ENCODE measurements around the gene PRDM4.
A peak's percentile ranks its signal among the peaks of the same experiment; 100 is the strongest.

PRDM4 gene

DNA sequence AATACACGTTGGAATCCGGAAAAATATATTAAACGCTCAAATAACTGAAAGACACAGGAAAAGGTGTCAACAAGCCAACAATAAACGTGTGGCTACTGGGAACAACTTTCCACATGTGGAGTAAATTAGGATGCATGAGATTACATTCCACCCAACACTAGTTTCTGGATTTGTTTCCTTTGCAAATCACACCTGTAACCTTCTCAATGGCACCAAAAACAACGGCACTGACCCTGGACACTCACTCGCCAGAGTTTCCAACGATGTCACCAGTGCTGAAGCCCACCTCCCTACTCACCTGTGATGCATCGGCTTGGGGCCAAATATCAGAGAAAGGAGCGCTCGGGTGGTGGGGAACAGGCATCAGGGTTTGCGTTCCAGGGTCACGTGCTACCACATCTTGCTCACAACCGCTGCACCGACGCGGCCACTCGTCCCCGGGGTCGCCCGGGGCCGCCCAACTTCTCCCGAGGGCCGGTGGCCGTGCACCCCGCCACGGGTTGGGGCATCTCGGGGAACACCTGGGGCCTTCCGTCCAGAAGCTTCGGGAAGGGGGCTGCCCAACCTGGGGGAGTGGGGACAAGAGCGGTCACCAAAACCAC, 629 bp downstream of the PRDM4 start (continued):
- TF ChIP-seq, protein P1, sequence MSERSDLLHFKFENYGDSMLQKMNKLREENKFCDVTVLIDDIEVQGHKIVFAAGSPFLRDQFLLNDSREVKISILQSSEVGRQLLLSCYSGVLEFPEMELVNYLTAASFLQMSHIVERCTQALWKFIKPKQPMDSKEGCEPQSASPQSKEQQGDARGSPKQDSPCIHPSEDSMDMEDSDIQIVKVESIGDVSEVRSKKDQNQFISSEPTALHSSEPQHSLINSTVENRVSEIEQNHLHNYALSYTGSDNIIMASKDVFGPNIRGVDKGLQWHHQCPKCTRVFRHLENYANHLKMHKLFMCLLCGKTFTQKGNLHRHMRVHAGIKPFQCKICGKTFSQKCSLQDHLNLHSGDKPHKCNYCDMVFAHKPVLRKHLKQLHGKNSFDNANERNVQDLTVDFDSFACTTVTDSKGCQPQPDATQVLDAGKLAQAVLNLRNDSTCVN (tag by site-specific recombination; optimal IDR thresholded peaks at IDR 0.05): peak; percentile 71

DNA sequence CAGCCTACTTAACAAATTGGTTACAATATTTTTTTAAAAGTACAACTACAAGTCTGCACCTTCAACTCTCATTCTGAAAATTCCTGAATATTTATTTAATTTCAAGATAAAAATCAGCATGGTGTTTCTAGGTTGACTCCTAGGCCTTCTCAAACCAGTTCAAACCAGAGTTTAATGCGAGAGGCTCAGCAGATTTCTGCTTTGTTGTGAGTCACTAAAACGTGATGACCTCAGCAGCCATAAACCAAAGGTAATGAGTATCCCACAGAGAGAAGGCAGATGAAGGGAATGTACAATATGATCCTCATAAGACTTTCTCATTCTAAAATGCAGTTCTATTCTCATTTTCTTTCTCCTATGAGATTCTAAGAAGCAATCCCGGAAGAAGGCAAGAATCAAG, 1.5 kb downstream of the PRDM4 start:
- Histone ChIP-seq H3K27ac (ENCODE audit: extremely low read depth, low read depth, low read length) (peak overlapping the region; percentile 92), H3K4me3 (ENCODE audit: low read depth, low read length) (peak overlapping the region; percentile 80), H3K36me3 (ENCODE audit: control insufficient read depth in 2 of 2, insufficient read depth in 1 of 2, low read length in 2 of 2) (peaks cover 41 to 47% of the 10 kb centered on the region in 2 experiments), H3K9me3 (ENCODE audit: control insufficient read depth, insufficient read depth, low read depth, low read length) (no peaks in the 10 kb centered on the region), H3K4me1 (ENCODE audit: control insufficient read depth, insufficient read depth, low read length) (peaks cover 6% of the 10 kb centered on the region)
- ChIA-PET CTCF (interaction anchor here (0.6 to 1.4 kb wide), 6 partner anchors 13 to 665 kb away, joined by 3 to 5 read pairs (median 3); no protein-coding TSS in a partner anchor), POLR2A (interaction anchor here (0.6 kb wide), 1 partner anchor 184 kb away, joined by 3 read pairs; no protein-coding TSS in a partner anchor)
- TF ChIP-seq ZNF529 (tag by site-specific recombination; IDR thresholded peaks at IDR 0.05; ENCODE audit: insufficient replicate concordance) (no peak), MEIS1 (CRISPR knock-in tag; IDR thresholded peaks at IDR 0.05; ENCODE audit: borderline replicate concordance) (no peak), ZNF132 (tag by site-specific recombination; IDR thresholded peaks at IDR 0.05; ENCODE audit: borderline replicate concordance) (no peak), ZEB2 (tag by site-specific recombination; IDR thresholded peaks at IDR 0.05) (peak; percentile 87), KLF8 (tag by site-specific recombination; IDR thresholded peaks at IDR 0.05) (0 out of 2 replicates have a peak, but pooled peaks have one; percentile 40), ZNF23 (tag by site-specific recombination; IDR thresholded peaks at IDR 0.05; ENCODE audit: borderline replicate concordance) (no peak), ZSCAN30 (tag by site-specific recombination; IDR thresholded peaks at IDR 0.05) (peak; percentile 42; the same call in 1 of the 2 replicates), PRDM1 (tag by site-specific recombination; IDR thresholded peaks at IDR 0.05) (peak; percentile 94), ZNF596 (tag by site-specific recombination; IDR thresholded peaks at IDR 0.05) (0 out of 2 replicates have a peak, but pooled peaks have one; percentile 43), FEZF1 (tag by site-specific recombination; IDR thresholded peaks at IDR 0.05) (peak; percentile 38; the same call in 1 of the 2 replicates), ZNF629 (tag by site-specific recombination; IDR thresholded peaks at IDR 0.05) (peak; percentile 93), GLI2 (tag by site-specific recombination; IDR thresholded peaks at IDR 0.05; ENCODE audit: borderline replicate concordance, low read depth) (no peak), ZBTB20 (tag by site-specific recombination; IDR thresholded peaks at IDR 0.05) (0 out of 2 replicates have a peak, but pooled peaks have one; percentile 24)
- TF ChIP-seq, protein P2, sequence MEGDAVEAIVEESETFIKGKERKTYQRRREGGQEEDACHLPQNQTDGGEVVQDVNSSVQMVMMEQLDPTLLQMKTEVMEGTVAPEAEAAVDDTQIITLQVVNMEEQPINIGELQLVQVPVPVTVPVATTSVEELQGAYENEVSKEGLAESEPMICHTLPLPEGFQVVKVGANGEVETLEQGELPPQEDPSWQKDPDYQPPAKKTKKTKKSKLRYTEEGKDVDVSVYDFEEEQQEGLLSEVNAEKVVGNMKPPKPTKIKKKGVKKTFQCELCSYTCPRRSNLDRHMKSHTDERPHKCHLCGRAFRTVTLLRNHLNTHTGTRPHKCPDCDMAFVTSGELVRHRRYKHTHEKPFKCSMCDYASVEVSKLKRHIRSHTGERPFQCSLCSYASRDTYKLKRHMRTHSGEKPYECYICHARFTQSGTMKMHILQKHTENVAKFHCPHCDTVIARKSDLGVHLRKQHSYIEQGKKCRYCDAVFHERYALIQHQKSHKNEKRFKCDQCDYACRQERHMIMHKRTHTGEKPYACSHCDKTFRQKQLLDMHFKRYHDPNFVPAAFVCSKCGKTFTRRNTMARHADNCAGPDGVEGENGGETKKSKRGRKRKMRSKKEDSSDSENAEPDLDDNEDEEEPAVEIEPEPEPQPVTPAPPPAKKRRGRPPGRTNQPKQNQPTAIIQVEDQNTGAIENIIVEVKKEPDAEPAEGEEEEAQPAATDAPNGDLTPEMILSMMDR (tag by site-specific recombination; IDR thresholded peaks at IDR 0.05): no peak
- TF ChIP-seq, protein P3, sequence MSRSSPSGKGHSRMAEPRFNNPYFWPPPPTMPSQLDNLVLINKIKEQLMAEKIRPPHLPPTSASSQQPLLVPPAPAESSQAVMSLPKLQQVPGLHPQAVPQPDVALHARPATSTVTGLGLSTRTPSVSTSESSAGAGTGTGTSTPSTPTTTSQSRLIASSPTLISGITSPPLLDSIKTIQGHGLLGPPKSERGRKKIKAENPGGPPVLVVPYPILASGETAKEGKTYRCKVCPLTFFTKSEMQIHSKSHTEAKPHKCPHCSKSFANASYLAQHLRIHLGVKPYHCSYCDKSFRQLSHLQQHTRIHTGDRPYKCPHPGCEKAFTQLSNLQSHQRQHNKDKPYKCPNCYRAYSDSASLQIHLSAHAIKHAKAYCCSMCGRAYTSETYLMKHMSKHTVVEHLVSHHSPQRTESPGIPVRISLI (tag by site-specific recombination; IDR thresholded peaks at IDR 0.05): no peak
- TF ChIP-seq, protein P4, sequence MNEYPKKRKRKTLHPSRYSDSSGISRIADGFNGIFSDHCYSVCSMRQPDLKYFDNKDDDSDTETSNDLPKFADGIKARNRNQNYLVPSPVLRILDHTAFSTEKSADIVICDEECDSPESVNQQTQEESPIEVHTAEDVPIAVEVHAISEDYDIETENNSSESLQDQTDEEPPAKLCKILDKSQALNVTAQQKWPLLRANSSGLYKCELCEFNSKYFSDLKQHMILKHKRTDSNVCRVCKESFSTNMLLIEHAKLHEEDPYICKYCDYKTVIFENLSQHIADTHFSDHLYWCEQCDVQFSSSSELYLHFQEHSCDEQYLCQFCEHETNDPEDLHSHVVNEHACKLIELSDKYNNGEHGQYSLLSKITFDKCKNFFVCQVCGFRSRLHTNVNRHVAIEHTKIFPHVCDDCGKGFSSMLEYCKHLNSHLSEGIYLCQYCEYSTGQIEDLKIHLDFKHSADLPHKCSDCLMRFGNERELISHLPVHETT (tag by site-specific recombination; IDR thresholded peaks at IDR 0.05): peak; percentile 57; the same call in 1 of the 2 replicates
- TF ChIP-seq, protein P5, sequence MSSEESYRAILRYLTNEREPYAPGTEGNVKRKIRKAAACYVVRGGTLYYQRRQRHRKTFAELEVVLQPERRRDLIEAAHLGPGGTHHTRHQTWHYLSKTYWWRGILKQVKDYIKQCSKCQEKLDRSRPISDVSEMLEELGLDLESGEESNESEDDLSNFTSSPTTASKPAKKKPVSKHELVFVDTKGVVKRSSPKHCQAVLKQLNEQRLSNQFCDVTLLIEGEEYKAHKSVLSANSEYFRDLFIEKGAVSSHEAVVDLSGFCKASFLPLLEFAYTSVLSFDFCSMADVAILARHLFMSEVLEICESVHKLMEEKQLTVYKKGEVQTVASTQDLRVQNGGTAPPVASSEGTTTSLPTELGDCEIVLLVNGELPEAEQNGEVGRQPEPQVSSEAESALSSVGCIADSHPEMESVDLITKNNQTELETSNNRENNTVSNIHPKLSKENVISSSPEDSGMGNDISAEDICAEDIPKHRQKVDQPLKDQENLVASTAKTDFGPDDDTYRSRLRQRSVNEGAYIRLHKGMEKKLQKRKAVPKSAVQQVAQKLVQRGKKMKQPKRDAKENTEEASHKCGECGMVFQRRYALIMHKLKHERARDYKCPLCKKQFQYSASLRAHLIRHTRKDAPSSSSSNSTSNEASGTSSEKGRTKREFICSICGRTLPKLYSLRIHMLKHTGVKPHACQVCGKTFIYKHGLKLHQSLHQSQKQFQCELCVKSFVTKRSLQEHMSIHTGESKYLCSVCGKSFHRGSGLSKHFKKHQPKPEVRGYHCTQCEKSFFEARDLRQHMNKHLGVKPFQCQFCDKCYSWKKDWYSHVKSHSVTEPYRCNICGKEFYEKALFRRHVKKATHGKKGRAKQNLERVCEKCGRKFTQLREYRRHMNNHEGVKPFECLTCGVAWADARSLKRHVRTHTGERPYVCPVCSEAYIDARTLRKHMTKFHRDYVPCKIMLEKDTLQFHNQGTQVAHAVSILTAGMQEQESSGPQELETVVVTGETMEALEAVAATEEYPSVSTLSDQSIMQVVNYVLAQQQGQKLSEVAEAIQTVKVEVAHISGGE (tag by site-specific recombination; conservative IDR thresholded peaks at IDR 0.05; ENCODE audit: low read depth): 0 out of 2 replicates have a peak, but pooled peaks have one; percentile 4
- TF ChIP-seq, protein P6, sequence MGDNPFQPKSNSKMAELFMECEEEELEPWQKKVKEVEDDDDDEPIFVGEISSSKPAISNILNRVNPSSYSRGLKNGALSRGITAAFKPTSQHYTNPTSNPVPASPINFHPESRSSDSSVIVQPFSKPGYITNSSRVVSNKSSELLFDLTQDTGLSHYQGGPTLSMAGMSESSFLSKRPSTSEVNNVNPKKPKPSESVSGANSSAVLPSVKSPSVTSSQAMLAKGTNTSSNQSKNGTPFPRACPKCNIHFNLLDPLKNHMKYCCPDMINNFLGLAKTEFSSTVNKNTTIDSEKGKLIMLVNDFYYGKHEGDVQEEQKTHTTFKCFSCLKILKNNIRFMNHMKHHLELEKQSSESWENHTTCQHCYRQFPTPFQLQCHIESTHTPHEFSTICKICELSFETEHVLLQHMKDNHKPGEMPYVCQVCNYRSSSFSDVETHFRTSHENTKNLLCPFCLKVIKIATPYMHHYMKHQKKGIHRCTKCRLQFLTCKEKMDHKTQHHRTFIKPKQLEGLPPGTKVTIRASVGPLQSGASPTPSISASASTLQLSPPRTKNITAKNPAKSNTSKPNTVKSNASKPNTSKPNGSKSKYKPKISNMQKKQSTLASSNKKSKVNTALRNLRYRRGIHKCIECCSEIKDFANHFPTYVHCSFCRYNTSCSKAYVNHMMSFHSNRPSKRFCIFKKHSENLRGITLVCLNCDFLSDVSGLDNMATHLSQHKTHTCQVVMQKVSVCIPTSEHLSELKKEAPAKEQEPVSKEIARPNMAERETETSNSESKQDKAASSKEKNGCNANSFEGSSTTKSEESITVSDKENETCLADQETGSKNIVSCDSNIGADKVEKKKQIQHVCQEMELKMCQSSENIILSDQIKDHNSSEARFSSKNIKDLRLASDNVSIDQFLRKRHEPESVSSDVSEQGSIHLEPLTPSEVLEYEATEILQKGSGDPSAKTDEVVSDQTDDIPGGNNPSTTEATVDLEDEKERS (tag by site-specific recombination; IDR thresholded peaks at IDR 0.05): no peak
- TF ChIP-seq, protein P7, sequence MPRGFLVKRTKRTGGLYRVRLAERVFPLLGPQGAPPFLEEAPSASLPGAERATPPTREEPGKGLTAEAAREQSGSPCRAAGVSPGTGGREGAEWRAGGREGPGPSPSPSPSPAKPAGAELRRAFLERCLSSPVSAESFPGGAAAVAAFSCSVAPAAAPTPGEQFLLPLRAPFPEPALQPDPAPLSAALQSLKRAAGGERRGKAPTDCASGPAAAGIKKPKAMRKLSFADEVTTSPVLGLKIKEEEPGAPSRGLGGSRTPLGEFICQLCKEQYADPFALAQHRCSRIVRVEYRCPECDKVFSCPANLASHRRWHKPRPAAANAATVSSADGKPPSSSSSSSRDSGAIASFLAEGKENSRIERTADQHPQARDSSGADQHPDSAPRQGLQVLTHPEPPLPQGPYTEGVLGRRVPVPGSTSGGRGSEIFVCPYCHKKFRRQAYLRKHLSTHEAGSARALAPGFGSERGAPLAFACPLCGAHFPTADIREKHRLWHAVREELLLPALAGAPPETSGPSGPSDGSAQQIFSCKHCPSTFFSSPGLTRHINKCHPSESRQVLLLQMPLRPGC (tag by site-specific recombination; IDR thresholded peaks at IDR 0.05): peak; percentile 77; the same call in 1 of the 2 replicates

Measured in HEK293 (cell line).